Ramos (cell line): ENCODE measurements around the gene ACSF3.
"Not testable (repeated sequence)": the region's sequence is repeated elsewhere in the genome, so short reads cannot be mapped to it uniquely, and the experiment has no call there.

Experiments
- in situ Hi-C: fragments of 300-500 bp; cut with MboI; formaldehyde crosslinking; loops from one replicate; pipeline ENCODE4 v1.14.3; 2022; ENCODE audit warnings: low sequenced_read_pairs; ENCODE audit not compliant: unreplicated experiment

Gene ACSF3

DNA sequence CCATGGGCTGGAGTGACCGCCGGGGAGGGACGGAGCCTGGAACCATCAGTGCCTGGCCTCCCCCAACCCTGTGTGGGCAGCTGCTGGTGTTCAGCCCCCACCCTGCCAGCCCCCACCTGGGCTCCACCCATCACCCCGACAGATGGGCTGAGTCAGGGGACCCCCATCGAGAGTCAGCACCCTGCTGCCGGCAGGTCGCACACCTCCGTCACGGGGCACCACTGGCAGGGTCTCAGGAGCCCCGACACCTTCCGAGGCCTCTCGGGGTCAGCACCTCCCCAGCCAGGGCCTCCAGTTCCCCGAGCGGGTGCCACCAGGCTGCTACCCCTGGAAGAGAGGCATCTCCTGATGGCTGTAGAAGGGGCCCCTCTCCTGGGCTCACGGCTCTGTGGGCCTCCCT lies 38.3 kb upstream of the ACSF3 start:
- in situ Hi-C loops: no loop called here

GRCh38 chr16:89055894-89056555 lies 37.6 kb upstream of the ACSF3 start:
- in situ Hi-C loops: no loop called here

DNA sequence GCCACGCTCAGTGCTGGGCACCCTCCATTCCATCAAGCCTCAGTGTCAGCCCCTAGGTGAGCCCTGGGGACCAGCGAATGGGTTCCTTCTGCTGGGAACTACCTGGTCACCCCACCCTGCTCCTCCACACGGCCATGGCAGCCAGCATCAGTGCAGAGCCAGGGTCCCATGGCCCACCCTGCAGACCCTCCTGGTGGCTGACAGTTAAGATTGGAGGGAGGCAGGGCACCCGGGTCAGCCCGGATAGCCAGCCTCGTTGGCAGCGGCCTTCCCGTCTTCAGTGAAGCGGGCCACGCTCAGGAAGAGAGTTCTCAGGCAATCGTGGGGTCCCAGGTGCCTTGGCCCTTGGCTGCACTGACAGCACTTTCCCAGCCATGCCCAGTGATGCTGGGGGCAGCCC lies 37.1 kb upstream of the ACSF3 start:
- in situ Hi-C loops: no loop called here

GRCh38 chr16:89057738-89058137 lies 35.9 kb upstream of the ACSF3 start:
- in situ Hi-C loops: no loop called here

- in situ Hi-C loops: no loop called here
These were observed 34.8 kb upstream of the ACSF3 start for GRCh38 chr16:89058812-89059211.

- in situ Hi-C loops: no loop called here
These were observed 33.4 kb upstream of the ACSF3 start for GRCh38 chr16:89060207-89060794.

DNA sequence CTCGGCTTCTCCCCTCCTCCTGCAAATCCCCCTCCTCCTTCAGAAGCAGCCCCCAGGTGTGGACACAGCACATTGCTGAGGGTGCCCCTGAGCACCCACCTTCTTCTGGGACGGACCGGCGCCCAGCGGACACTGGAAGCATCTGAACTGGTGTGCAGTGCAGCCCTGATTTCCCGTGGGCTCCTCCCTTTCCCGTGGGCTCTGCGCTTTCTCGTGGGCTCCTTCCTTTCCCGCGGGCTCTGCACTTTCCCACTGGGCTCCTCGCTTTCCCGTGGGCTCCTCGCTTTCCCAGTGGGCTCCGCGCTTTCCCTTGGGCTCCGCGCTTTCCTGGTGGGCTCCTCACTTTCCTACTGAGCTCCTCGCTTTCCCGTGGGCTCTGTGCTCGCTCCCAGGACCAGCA lies 32.6 kb upstream of the ACSF3 start:
- in situ Hi-C loops: no loop called here

GRCh38 chr16:89061590-89062380 lies 31.9 kb upstream of the ACSF3 start:
- in situ Hi-C loops: no loop called here

DNA sequence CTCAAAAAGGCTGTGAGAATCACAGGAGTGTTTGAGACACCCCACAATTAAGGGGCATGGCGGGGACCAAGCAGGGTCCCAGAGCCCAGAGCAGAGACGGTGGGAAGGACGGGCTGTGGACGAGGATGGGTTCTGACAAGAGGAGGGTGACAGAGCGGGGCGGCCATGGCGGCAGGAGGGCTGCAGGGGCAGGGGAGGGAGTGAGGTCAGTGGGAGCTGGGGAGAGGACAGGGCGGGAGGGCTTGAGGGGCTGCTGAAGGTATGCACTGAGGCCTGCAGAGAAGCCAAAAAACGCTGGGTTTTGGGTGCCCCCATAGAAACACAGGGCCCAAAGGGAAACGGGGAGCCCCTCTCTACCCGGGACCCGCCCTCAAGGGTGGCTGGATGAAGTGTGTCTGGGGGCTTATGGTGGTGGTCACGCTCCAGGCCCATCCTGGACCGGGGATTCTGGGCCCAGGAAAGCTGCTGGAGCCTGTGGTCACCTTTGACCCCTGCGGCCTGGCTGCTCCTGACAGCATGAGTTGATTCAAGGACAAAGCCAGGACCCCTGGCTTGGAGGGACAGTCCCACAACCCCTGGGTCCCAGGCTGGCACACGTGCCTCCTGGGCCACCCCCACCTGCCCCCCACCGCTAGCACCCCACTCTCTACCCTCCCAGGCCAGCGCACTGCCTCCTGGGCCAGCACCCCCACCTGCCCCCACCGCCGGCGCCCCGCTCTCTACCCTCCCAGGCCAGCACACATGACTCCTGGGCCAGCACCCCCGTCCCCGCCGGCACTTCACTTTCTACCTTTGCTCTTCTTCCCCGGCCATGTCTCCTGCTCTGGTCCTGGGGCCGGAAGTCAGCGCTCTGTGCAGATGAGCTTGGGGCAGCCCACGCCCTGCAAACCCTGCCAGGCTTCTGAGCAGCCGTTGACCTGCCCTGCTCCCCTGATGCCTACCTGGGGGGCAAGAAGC lies 31.0 kb upstream of the ACSF3 start:
- in situ Hi-C loops: no loop called here

DNA sequence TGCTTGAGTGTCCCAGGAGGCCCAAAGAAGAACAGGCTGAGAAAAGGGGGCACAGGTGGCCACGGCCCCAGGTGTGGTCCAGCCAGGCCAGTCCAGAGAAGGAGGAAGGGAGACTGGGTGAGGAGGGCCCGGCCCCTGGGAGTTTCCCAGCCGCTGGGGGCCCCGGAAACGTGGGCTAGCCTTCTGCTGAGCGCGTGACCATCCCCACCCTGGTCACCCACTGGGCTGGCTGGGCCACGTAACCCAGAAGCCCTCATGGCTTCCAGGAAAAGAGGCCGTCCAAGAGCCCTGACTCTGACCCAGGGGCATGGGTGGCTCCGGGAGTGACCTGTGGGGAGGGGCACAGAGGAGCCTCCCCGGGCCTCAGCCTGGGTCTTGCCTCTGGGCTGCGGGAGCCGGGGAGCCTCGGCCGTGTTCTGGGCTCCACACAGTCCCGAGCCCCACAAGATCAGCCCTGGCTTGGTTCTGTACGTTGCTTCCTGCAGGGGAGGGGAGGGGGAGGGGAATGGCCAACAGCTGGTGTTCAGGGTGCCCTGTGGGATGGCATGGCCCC lies 29.8 kb upstream of the ACSF3 start:
- in situ Hi-C loops: no loop called here

- in situ Hi-C loops: no loop called here
These were observed 28.8 kb upstream of the ACSF3 start for GRCh38 chr16:89064606-89065457.

DNA sequence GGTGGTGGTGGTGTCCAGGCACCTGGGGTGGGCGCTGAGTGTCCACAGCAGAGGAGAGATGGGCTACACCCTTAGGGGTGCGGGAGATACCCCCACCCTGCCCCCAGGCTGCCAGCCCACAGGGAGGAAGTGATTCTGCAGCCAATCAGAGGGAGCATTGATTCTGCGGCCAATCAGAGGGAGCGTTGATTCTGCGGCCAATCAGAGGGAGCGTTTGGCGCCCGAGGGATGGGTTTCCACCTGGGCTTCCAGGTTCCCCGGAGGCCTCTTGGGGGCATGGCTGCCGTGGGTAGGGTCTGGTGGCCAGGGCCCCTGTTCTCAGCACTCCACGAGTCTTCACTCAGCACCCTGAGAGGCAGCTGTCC lies 28.2 kb upstream of the ACSF3 start:
- in situ Hi-C loops: no loop called here

DNA sequence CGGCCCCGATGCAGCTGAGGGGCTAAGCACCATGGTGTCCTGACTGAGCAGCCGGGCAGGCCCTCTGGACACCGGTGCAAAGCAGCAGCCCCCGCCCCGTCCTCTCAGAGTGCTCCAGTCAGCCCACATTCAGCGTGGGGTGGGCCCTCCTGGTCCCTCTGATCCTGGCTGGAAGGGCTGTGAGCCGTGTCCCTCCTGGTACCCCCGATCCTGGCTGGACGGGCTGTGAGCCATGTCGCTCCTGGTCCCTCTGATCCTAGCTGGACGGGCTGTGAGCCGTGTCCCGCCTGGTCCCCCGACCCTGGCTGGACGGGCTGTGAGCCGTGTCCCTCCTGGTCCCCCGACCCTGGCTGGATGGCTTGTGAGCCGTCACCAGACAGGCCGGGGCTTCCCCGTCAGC lies 26.9 kb upstream of the ACSF3 start:
- in situ Hi-C loops: no loop called here

DNA sequence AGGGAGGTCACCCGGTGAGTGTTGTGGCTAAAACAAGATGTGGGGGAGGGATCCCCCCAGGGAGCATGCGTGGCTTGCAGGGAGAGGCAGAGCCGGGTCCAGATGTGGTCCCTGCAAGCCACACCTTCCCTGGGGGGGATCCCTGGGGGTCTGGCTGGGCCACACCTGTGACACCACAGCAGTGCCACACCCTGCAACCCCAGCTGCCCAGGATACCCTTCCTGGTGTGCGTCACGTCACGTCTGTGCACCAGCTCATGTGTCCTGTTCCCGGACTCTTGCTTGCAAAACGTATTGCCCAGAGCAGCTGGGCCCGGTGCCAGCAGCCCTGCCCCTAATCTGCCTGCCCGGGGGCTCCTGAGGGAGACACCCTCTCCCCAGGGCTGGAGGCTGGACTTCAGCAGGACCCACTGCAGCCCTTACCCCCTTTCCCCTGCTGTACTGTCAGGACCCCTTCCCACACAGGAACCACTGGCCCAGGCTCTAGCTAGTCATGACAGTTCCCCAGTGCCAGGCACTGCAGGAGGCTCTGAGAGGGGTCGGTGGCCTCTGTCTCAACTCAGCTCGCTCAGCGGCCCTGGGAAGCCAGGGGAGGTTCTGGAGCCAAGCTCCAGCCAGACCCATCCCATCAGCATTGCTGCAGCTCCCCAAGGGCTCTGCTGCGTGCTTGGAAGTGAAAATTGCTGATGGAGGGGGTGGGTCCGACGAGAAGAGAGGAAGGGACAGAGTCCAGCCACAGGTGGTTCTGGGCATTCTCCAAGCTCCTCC lies 25.8 kb upstream of the ACSF3 start:
- in situ Hi-C loops: no loop called here

DNA sequence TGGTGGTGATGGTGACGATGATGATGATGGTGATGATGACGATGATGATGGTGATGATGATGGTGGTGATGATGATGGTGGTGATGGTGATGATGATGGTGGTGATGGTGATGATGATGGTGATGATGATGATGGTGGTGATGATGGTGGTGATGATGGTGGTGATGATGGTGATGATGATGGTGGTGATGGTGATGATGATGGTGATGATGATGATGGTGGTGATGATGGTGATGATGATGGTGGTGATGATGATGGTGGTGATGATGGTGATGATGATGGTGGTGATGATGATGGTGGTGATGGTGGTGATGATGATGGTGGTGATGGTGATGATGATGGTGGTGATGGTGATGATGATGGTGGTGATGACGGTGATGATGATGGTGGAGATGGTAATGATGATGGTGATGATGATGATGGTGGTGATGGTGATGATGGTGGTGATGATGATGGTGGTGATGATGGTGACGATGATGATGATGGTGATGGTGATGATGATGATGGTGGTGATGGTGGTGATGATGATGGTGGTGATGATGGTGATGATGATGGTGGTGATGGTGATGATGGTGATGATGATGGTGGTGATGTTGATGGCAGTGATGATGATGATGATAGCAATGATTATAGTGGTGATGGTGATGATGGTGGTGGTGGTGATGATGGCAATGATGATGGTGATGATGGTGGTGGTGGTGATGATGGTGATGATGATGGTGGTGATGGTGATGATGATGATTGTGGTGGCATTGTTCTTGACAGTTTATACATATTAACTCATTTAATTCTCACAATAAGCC lies 24.6 kb upstream of the ACSF3 start:
- in situ Hi-C loops: not testable (repeated sequence)

- in situ Hi-C loops: no loop called here
These were observed 23.7 kb upstream of the ACSF3 start for GRCh38 chr16:89069920-89070319.

- in situ Hi-C loops: no loop called here
These were observed 23.1 kb upstream of the ACSF3 start for GRCh38 chr16:89070590-89070989.
